ENCODE measurements around the gene ARHGAP36.
A peak's percentile ranks its signal among the peaks of the same experiment; 100 is the strongest.

ARHGAP36 gene

GRCh38 chrX:131058136-131058868 lies at the start of gene ARHGAP36:
ARHGAP36 (plus strand) TSS chrX:131058346; CDS start chrX:131081666, 23,320 bp downstream.
- DNase-seq: no peak

DNA sequence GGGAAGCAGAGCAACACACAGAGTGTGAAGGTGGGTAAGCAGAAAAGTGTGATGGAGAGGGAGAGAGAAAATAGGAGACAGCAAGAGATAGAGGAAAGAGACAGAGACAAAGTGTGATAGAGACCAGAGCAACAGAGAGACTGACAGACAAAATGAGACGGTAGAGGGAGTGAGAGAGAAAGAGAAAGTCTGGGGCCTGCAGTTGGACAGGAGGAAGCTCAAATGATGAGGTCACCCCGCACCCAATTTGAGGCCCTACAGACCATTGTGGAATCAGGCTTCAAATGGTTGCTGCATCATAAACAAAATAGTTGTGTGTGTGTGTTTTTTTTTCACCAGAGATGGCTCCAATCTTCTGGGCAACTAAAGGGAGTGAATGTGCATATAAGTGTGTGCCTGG lies 48.0 kb upstream of the ARHGAP36 start:
- DNase-seq: no peak

DNA sequence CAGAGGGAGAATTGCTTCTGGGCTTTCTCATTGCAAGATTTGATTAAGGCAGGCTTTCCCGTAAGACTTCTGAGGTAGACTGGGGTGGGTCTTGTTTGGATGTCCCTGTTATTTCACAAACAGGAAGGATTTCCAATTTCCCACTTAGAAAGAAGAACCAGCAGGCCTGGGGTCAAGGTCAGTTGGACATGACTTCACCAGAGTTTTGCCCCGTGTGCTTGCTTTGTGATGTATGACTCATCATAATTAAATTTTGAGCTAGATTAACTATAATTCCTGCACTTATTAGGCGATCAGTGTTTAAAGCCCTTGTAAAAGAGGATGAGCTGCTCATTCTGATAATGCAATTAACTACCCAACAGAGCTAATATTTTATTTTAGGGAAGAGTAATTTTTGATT lies 32.8 kb upstream of the ARHGAP36 start:
- no peak for DNase-seq

- no peak for DNase-seq
These were observed 25.6 kb upstream of the ARHGAP36 start for GRCh38 chrX:131032354-131033230.

GRCh38 chrX:131034063-131034462 lies 24.1 kb upstream of the ARHGAP36 start:
- no peak for DNase-seq

DNA sequence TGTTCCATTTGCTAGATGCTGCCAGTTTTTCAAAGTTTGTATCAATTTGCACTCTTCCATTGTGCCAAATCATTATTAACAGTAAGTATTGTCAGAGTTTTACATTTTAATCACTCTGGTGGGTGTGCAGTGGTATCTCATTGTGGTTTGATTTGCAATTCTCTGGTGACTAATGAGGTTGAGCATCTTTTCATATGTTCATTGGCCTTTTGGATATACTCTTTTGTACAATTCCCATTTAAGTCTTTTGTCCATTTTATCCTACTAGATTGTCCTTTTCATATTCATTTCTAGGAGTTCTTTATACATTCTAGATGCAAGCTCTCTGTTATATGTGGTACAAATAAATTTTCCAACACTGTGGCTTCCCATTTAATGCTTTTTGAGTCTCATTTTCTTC lies 17.4 kb upstream of the ARHGAP36 start:
- DNase-seq: no peak

DNA sequence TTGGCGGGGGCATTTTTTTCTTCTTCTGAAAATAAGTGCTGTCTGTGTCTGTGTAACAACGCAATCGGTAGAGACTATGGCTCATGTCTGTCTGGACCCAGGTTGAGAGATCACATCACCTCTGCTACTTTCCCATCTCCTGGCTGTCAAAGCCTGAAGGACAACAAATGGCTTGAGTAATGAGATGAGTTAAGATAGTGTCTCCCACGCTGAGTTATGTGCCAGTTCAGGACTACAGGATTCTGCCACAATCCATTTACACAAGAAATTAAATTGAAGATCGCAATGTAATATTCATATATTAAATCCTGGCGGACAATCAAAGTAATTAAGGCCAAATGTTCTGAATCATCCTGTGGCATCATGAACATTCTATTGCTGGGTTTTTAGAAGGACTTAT lies 16.5 kb upstream of the ARHGAP36 start:
- no peak for DNase-seq

GRCh38 chrX:131045726-131046125 lies 12.4 kb upstream of the ARHGAP36 start:
- DNase-seq: no peak

- DNase-seq: peak; percentile 21
These were observed 11.6 kb upstream of the ARHGAP36 start for GRCh38 chrX:131046596-131046995.

DNA sequence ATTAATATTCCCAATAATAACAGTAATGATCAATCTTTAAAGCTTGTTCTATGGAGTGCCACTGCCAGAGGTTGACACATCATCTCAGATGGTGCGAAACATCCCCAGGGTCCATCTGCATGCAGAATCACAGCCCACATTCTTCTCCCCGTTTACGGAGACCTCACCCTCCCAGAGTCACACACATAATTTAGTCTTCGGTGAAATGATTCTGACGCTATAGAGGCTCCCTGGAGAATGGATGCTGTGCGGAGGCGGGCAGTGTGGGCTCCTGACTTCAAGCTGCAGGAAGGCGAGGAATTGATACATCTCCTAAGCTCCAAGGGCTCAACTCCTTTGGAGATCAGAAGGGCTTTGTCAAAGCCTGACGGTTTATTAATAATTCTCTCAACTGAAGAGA lies 11.0 kb upstream of the ARHGAP36 start:
- no peak for DNase-seq

GRCh38 chrX:131053076-131053475 lies 5.1 kb upstream of the ARHGAP36 start:
- DNase-seq: no peak

DNA sequence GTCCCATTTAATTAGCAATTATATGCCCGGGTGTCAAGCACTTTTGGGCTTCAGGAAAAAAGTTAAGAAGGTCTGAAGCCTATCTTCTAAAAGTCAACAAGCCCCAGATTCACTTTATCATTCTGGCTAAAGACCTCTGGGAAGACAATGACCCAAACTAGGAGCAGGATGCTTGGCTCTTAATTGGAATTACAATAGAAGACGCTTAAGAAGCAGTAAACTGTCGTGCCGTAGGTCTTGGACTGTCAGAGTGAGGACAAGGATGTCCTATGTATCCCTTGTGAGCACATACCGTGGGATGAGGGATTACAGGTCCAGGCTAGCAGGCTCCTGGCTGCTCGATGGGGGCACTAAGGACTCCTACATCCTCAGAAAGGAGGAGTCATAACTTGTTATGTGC lies 3.2 kb upstream of the ARHGAP36 start:
- DNase-seq: no peak

DNA sequence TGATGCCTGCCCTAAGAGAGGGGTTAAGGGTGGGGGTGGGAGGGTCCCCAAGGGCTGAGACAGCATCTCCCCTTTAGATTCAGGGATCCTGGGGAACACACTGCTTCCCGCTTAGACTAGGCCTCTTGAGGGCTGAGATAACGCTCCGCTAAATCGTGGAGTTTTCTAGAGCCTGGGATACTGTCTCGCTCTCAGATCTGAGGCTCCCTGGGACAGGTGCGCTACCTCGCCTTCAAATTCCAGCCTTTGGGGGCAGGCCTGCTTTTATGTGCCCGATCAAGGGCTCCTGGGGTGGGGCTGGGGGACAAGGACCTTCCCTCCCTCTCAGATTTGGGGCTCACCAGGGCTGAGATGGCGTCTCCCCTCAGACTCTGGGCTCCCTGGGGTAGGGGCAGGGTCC lies 440 bp upstream of the ARHGAP36 start:
- DNase-seq: no peak

DNA sequence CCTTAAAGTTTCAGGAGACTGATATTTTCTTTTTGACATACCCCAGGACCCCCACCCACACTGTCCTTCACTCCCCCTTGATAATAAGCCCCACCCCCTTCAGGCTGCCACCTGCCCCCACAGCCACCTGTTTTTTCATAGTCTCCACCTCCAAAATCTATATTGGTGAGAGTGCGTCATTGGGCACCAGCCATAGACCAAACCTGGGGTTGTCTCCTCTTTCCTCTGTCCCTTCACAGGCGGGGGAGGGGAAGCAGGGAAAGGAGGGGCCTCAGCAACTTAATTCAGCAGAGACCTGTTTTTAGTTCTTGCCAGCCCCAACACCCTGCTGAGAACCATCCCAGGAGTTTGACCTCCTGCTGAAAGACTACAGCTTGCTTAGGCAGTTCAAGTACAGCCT lies 1.1 kb downstream of the ARHGAP36 start:
- DNase-seq: no peak

DNA sequence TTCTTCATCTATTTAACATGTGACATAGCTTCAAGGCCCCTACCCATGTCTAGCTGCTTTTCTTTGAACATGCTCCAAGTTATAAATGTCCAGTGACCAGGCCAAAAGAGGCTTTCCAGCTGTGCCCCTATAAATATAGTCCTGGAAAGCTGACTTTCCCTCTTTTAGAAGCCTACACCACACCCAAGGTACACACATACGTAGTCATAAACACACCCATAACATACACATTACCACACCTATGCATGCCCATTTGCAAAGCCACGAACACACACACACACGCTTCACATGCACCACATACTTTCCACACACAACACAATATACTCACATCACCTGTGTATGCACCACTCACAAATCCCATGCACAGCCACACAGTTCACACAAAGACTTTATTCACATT lies 2.0 kb downstream of the ARHGAP36 start:
- no peak for DNase-seq

DNA sequence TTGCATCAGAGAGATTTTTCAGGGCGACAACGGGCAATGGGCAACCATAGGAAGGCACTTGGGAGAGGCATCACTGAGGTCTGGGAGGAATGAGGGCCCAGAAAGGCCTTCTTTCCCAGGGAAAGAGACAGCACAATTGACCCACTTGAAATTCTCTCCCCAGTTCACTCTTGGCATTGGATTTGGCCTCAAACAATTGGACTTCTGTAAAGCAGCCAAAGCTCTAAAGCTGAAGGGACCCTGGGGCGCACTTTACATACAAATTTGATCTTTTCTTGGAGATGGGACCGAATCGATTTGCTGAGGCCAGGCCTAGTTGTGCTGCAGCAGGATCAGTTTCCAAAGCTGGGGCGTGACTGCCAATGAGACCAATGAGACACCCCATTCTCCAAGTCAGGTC lies 3.2 kb downstream of the ARHGAP36 start:
- DNase-seq: no peak

DNA sequence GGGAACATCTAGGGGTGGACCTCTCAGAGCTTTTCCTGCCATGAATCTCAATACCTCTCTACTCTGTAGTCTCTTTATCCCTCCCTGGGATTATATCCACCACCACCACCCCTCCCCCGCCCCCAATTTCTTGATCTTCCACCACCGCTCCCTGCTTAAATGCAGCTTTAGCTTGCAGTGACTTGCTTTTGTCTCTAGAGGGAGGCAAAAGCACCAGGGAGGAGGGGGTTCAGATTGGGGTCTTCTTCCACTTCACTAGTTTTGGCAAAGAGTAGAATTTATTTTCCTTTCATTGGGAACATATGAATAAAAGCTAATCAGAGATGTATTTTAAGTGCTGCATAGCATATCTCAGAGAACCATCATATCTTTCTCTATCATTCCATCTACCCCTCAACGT lies 5.5 kb downstream of the ARHGAP36 start:
- DNase-seq: no peak

DNA sequence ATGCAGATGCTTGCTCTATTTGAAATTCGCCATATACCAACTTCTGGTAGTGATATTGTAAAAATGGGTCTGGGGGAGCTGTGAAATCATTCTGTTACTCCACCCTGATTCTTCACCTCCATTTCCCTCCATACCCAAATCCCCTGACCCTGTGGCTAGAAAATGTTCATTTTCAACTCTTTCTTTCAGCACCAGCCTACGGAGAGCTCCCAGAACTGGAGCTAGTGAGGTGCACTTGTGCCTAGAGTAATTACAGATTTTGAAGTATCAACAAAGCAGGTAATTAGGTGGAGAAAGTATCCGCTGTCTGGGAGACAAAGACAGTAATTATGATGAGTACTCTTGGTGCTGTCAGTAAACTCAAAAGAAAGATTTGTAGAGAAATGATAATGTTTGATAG lies 8.1 kb downstream of the ARHGAP36 start:
- DNase-seq: no peak

GRCh38 chrX:131067216-131067615 lies 9.1 kb downstream of the ARHGAP36 start:
- no peak for DNase-seq

GRCh38 chrX:131067846-131068745 lies 9.9 kb downstream of the ARHGAP36 start:
- no peak for DNase-seq

- peak; percentile 25 for DNase-seq
These were observed 11.0 kb downstream of the ARHGAP36 start for GRCh38 chrX:131068945-131069719.

DNA sequence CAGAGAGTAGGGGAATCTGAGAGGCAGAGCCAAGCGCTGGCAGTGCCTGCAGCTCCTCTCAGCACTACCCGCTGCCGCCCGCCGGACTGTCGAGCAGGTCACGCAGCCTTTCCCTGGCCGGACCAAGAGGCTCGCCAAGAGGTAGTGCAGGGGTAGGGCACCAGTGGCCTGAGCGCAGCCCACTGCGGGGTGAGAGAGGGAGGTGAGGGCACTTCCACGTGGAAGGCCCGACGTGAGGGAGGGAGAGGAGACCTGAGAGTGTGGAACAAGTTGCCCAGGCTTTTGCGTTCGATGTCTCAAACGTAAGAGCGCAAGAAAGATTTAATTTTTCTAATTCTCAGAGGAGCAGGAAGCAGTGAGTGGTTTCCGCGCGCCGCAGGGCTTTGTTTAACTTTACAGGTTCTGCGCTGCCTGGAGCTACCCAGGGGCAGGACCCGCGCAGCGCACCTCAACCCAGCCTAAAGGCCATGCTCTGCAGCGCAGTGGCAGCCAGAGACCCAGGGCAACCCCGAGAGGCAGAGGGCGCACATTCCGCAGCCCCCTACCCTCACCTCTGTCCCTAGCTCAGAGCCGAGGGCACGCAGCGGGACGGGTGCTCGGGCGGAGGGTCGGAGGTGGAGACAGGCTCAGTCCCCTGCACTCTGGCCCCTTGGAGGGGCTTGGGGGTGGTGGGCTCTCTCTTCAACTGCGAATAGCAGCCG lies 14.9 kb downstream of the ARHGAP36 start:
- DNase-seq: no peak

All from NCI-H2227 treated with DMSO at 0.1 percent for 48 hours (cell line).